Activated naive CD4-positive, alpha-beta T cell treated with anti-CD3 and anti-CD28 coated beads, Interleukin-2, amount 50 U/mL, for 72 hours (primary cell): ENCODE results near the gene PPARA. TPM values are rescaled to one million over a fixed set of nuclear protein-coding genes. Genes with fewer than 3 reads are reported as not detected.

Experiments
- ATAC-seq, 2 donors: fragments of 150-1000 bp; cut with Tn5 transposase; 2 replicates each; pipeline ENCODE4 v1.10.0; 2021; ENCODE audit warnings: mild to moderate bottlenecking in 2 of 2, moderate library complexity in 2 of 2
- DNase-seq, 2 donors: peaks; one replicate each; pipeline ENCODE4 v3.0.0; 2021 to 2022; ENCODE audit warnings: low spot score in 2 of 2
- H3K27ac Mint-ChIP-seq, 2 donors: one replicate each; pipeline ENCODE4 v1.8.0; 2022; ENCODE audit warnings: mild to moderate bottlenecking in 2 of 2, mixed read lengths in 2 of 2
- H3K36me3 Mint-ChIP-seq, 2 donors: one replicate each; pipeline ENCODE4 v1.8.0; 2022; ENCODE audit warnings: mixed read lengths in 2 of 2
- H3K9me3 Mint-ChIP-seq, 2 donors: one replicate each; pipeline ENCODE4 v1.8.0; 2022; ENCODE audit warnings: mixed read lengths in 2 of 2
- total RNA-seq, 2 donors: library from RNA; stranded (reverse); gene quantifications; one replicate each; pipeline ENCODE4 v1.2.3, GENCODE V29; 2022

The PPARA gene
- 10 to 100 TPM; 10.8 to 13.1 TPM for total RNA-seq

DNA sequence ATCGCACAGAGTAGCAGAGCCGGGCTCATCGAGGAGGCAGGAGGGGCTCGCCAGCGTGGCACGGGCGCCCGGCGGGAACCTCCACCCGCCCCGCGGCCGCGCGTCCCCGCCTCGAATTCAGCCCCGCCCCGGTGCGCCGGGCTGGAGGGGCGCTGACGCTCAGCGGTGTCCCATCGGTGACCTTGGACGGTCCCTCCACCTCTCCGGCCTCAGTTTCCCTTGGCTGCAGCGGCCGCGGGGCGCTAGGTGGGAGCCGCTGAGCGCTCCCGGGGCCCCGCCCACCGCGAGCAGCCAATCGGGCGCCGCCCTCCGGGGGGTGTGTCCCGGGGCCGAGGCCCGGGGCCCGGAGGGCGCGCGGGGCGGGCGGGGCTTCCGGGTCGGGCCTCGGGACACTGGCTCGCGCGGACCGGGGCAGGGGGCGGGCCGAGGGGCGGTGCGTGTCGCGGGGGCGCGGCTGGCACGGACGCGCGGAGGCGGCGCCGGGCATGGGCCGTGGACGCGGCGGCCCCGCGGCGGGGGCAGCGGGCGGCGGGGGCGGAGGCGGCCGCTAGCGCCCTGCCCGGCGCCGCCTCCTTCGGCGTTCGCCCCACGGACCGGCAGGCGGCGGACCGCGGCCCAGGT is at the start of gene PPARA:
Gene PPARA, plus strand, starts transcription at position 493 of the 621 bp plus-strand sequence. CDS start 47,858 bp downstream, outside the sequence.
- Mint-ChIP-seq H3K9me3 (no peaks in the 10 kb centered on the region), H3K36me3 (no peaks in the 10 kb centered on the region), H3K27ac (no peak within 1 kb of the TSS)
- ATAC-seq, result peak; percentile 84 to 92
- peak; percentile 84 to 93 for DNase-seq

DNA sequence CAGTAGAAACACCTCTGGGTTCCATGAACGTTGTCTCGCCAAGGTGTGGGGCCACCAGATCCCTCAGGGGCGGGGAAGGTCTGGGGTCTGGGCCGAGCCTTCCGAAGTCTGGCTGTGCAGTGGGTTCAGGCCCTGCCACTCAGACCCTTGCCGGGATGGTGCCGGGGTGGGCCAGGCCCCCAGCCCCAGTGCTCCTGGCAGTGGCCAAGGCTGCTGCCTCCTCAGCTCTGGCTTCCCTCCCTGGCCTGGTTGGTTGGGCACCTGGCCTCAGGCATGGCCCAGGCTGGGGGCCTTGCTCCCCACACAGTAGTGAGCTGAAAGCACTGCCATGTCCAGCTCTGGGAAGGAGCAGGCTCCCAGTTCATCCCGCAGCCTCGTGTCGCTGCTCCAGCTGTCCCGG is 48.2 kb upstream of the PPARA start:
- Mint-ChIP-seq H3K9me3 (no peaks in the 10 kb centered on the region), H3K27ac (no peak overlapping the region), H3K36me3 (no peaks in the 10 kb centered on the region)
- DNase-seq (no peak), ATAC-seq (no peak)

DNA sequence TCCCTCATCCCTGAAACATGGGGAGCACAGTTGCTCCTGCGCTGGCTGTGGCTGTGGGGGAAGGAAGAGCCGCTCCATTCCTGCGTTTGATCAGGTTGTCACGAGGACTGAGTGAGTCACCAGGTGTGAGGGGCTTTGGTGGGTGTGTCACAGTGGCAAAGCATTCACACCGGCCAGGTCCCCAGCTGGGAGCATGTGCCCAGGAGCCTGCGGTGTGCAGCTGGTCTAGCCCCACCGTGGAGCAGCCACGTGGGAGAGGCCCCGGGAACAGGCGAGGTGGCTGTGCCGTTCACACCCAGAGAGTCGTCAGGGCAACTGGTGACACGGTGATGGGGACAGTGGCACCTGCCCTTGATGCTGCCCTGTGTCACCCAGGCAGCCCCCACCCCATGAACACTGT is 47.6 kb upstream of the PPARA start:
- Mint-ChIP-seq H3K36me3 (no peaks in the 10 kb centered on the region), H3K27ac (no peak overlapping the region), H3K9me3 (no peaks in the 10 kb centered on the region)
- ATAC-seq (no peak), DNase-seq (no peak)

DNA sequence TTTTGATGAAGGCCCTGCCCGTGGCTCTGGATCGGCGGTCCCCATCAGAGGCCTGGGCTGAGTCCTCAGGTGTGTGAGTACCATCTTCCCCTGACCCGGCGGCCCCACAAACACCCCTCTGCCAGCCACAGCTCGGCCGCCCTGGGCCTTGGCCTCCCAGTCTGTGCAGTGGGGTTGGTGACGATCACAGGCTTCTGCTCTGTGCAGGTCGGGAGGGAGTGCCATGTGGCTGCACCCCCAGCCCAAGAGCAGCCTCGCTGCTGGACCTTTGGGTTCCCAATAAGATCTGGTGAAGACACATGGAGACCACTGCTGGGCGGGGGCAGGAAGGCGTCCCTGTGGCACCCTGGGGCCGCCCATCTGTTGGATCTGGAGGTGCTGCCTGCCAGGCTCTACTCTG is 47.1 kb upstream of the PPARA start:
- Mint-ChIP-seq H3K27ac (no peak overlapping the region), H3K9me3 (no peaks in the 10 kb centered on the region), H3K36me3 (no peaks in the 10 kb centered on the region)
- no peak for ATAC-seq
- no peak for DNase-seq

DNA sequence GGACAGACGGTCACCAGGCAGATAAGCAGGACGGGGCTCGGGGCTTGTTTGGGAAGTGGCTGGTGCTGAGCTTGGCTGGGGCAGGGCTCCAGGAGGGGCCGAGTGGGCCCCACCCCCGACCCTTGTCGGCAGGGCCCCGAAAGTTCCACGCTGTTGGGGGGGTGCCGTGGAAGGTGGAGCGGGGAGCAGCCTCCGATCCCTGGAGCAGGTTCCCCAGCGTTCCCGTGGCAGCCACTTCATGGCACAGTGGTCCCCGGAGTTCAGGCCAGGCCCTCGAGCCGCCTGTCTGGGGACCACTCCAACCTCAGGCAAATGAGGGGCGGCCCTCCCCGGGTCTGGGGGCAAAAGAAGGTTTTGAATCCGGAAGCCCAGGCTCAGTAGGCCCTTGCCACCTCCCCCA is 46.7 kb upstream of the PPARA start:
- DNase-seq, result no peak
- H3K36me3 Mint-ChIP-seq, result no peaks in the 10 kb centered on the region
- ATAC-seq, result no peak
- H3K9me3 Mint-ChIP-seq, result no peaks in the 10 kb centered on the region
- no peak overlapping the region for H3K27ac Mint-ChIP-seq

DNA sequence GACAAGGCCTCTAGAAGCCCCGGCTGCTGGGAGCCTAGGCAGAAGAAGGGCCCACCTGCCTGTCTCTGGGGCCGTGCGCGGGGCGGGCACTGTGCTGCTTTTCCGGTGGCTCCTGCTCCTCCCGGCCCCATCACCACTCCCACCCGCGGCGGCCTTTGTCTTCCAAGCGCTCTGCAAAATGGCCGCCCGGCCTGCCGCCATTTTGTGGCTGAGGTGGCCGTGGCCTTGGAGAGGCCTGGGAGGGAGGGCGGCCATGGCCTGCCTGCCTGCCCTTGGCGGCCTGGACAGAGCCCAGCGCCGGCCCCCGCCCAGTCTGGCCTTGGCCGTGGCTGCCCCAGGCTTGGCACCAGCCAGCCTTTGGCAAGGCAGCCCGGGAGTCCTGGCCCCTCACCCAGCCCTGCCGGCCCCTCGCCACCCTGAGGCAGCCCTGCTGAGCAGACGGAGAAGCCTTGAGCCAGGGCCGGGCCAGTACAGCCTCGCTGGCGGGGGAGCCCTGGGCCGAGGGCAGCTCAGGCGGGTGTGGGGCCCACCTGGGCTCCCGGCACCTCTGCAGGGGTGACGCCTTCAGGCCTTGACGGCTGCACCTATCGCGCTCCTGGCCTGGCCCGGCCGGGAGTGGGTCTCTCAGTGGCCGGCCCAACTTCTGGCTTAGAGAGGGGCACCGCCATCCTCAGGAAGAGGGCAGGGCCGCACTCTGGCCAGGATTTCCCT is 46.0 kb upstream of the PPARA start:
- Mint-ChIP-seq H3K36me3 (no peaks in the 10 kb centered on the region), H3K27ac (no peak overlapping the region), H3K9me3 (no peaks in the 10 kb centered on the region)
- DNase-seq (no peak), ATAC-seq (no peak)

DNA sequence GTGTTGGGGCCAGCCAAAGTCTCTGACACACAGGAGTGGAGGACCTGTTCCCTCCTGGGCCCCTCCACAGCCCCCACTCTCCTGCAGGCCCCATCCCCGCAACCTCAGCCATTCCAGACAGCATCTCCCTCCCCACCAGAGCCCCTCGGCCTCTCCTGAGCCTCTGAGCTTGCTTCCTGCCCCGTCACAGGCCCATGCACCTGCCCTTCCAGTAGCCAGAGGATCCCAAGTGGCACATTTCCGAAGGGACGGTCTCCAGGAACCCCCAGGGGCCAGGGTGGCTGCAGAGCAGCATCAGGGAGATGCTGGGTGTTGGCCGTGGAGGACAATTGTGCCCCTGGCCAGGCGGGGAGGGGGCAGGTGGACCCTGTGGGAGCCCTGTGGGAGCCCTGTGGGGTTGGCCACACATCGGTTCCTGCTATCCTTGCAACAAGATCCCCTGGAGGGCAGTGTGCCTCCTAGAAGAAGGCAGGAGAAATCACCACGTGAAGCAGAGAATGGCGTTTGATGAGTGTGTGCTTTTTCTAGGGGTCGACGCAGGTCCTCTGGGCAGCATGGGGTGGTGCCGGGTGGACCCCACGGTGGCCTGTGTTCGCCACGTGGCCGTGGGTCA is 45.3 kb upstream of the PPARA start:
- Mint-ChIP-seq H3K27ac (no peak overlapping the region), H3K9me3 (no peaks in the 10 kb centered on the region), H3K36me3 (no peaks in the 10 kb centered on the region)
- ATAC-seq (no peak), DNase-seq (no peak)

DNA sequence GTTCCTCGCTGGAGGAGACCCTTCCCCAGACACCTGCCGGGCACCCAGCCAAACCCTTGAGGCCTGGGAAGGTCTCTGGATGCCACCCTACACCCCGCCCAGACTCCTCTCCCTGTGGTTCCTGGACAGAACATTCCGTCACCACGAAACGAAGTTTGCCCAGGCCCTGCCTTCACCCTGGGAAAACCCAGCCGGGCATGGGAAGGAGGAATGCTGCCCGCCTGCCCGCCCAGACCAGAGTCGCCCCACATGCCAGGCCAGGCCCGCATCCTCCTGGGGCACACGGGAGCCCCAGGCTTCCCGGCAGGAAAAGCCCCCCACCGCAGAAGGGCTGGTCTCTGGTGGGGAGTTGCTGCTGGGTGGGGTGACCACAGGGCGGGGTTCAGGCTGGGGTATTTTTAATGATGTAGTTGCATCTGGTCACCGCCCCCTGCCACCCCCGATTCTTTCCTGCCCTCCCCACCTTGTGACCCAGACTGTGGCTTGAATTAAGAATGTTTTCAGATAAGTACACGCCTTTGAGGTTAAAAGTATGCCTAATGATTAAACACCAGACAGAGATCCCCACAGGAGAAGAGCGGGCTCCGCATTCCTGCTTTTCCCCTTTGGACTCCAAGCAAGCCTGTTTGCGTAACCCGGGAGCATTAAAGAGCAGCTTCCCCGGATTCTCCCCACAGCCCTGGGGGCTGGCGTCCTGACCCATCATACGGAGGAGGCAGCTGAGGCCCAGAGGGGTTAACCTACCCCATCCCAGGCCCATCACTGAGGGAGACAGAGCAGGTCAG is 44.6 kb upstream of the PPARA start:
- Mint-ChIP-seq H3K36me3 (no peaks in the 10 kb centered on the region), H3K9me3 (no peaks in the 10 kb centered on the region), H3K27ac (no peak overlapping the region)
- DNase-seq (no peak), ATAC-seq (no peak)

DNA sequence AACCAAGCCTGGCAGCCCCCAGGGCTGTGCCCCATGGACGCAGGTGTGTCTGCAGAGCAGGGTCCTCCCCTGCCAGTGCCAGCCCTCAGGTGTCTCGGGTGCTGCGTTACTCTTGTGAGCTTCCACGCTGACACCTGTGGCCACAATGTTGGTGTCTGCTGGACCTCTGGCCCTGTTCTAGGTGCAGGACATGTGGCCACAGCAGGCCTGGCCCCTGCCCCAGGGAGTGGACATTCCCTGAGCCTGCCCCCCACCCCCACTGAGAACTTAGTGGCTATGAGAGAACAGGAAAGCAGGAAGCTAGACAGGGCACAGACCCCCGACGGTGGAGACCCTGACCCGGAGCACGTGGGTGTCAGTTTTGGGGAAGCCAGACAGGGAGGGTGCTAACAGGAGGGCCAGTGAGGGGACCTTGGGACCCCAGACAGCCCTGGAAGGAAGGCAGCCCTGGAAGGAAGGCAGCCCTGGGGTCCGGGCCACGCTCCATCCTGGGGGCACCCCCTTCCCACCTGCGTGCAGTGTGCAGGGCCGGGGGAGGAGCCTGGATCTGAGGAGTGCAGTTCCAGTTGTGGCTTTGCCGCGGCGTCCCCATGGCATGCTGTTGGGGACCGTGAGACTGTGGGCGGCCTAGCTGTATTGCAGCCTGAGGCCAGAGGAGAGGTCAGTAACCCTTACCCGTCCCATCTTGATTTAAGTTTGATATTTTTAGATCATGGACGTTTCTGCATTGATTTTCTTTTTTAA is 43.9 kb upstream of the PPARA start:
- H3K27ac Mint-ChIP-seq, result no peak overlapping the region
- H3K36me3 Mint-ChIP-seq, result no peaks in the 10 kb centered on the region
- H3K9me3 Mint-ChIP-seq, result no peaks in the 10 kb centered on the region
- DNase-seq, result no peak
- ATAC-seq, result no peak

DNA sequence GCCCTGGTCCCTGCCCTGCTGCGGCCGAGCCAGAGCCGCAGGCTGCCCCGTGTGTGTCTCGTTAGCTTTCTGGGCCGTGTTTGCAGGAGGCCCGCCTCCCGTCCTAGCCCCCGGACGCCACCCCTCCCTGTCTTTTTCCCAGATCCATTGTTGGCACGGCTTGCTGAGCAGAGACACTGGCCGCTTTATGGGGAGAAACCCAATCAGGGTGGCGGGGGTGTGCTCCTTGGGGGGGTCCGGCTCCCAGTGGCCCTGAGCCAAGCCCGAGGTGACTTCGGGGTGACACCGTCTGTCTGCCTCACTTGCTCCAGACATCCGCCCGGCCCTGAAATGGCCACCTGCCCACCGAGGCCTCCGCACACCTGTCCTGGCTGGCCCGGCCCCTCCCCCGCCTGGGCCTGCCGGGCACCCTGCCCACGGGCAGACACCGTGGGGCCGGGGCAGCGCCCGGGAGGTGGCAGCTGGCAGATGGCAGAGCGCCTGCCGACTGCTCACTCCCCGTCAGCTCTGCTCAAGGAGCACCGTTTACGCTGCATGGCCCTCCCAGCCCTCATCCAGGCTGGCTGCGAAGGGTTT is 43.1 kb upstream of the PPARA start:
- Mint-ChIP-seq H3K9me3 (no peaks in the 10 kb centered on the region), H3K27ac (no peak overlapping the region), H3K36me3 (no peaks in the 10 kb centered on the region)
- DNase-seq (no peak), ATAC-seq (no peak)

DNA sequence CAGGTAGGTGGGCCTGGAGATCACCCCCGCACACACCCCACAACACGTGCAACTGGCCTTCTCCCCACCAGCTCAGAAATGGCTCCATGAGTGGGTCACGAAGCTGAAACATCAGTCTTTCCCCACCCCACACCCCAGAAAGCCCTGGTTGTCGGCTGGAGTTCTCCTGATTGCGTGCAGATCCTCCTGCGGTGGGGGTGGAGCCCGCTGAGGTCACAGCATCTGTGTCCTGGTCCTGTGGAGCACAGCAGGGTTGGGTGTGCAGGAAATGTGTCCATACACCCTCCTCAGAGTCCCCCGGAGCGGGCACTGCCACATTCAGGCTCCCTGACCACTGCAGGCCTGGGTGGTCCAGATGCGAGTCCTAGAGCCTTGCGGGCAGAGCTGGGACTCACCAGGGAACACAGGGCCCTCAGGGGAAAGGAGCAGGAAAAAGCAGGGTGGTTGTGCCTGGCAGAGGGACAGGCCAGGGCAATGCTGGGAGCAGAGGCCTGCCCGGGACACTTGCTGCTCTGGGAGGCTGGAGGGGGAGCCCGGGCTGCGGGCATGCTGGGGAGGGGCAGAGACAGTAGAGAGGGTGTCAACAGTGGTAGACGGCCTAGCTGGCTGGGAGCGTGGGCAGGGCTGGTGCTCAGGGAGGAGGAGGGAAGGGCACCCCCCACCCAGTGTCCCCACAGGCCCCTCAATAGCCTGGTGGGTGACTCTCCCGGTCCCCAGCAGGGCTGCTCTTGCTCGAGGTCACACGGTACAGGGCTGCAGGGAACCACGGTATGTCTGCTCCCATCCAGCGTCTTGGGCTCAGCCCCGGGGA is 42.4 kb upstream of the PPARA start:
- no peaks in the 10 kb centered on the region for H3K36me3 Mint-ChIP-seq
- H3K27ac Mint-ChIP-seq, result peak overlapping the region in 1 of 2 donors; percentile 51
- no peaks in the 10 kb centered on the region for H3K9me3 Mint-ChIP-seq
- DNase-seq, result no peak
- ATAC-seq, result no peak

DNA sequence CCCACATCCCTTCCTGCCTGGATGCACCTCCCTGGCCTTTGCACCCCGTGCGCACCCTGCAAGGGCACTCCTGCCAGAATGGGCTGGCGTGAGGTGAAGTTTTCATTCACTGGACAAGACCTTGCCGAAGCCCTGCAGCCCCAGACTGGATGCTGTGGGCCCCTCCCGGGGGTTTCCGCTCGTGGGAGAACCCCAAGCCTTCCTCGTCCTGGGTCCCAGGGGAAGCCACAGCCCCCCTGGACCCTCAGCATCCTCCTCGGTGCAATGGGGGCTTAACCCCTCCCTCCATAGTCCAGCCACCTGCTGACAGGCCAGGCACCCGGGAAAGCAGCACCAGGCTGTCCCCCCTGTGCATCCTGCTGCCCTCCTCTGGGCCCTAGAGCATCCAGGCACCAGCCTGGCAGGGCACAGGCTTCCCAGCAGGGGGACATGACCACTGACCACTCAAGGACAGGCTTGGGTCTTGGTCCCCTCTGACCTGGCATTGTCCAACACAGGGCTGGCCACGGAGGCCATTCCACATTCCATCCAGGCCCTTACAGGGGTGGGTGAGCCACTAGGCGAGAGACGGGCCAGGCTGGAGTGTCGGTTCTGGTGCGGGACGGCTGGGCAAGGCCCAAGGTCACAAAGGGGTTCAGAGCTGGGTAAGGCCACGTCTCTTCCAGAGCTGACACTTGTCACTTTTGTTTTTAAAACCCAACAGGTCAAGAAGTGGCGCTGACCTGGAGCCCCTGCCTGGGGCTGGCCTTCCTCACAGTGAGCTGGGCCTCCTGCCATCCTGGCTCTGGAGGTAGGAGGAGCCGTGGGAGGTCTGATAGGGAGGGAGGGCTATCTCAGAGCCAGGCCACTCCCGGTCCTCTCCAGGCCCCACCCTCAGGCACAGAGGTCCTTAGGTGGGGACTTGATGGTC is 41.5 kb upstream of the PPARA start:
- DNase-seq (no peak), ATAC-seq (no peak)
- no peaks in the 10 kb centered on the region for H3K36me3 Mint-ChIP-seq
- peak overlapping the region; percentile 51 to 79 for H3K27ac Mint-ChIP-seq
- H3K9me3 Mint-ChIP-seq, result no peaks in the 10 kb centered on the region

DNA sequence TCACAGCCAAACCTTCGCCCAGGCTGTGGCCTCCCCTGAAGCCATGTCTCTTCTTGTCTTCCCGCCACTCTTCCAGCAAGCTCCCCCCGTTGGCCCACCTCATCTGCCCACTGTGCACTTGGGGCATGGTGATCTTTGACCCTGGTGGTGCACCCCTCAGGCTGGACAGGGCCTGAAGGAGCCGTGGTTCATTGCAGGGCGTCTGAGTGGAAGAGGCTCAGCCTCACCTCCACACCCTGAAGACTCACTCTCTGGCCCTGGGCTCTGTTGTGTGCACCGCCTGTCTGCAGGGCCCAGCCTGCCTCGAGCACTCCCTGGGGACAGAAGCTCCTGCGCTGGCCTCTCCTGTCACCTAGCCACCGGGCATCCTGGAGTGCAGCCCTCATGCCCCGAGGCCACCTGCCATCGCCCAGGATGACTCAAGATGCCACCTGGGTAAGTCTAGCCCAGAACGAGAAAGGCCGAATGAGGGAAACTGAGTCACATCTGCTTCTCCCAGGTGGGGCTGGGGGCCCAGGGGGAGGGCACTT is 40.8 kb upstream of the PPARA start:
- Mint-ChIP-seq H3K9me3 (no peaks in the 10 kb centered on the region), H3K27ac (no peak overlapping the region), H3K36me3 (no peaks in the 10 kb centered on the region)
- ATAC-seq, result no peak
- DNase-seq, result no peak

DNA sequence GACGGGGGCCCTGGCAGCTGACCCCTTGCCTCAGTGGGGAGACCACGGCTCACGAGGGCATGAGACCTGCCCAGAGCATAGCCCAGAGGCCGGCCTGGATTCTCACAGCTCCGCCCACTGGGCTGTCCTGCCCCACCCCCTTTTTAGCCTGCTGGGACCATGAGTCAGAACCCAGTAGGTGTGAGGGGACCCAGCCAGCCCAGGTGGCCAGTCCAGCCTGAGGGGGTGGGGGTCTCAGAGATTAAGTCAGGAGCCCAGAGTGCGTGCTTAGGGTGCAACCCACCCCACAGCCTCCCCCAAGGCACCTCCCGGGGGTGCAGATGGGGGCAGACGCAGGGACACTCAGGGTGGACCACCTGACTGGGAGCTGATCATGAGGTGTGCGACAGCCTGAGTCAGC is 40.1 kb upstream of the PPARA start:
- H3K36me3 Mint-ChIP-seq, result no peaks in the 10 kb centered on the region
- H3K9me3 Mint-ChIP-seq, result no peaks in the 10 kb centered on the region
- no peak for DNase-seq
- peak in 1 of 2 donors; percentile 43 for ATAC-seq
- H3K27ac Mint-ChIP-seq, result no peak overlapping the region
